NCI-H82 treated with DMSO at 0.1 percent for 48 hours (cell line): Measurements from ENCODE around the gene PLEKHS1.

Experiments used
- DNase-seq: peaks from one replicate; lab custom pipeline; 2025; ENCODE audit not compliant: unreplicated experiment; lab: John Stamatoyannopoulos, UW

Gene PLEKHS1

GRCh38 chr10:113751181-113751732 lies at the start of gene PLEKHS1:
TSS of gene PLEKHS1 (plus strand) at chr10:113751682. CDS start at chr10:113755278, 3,596 bp downstream.
- no peak for DNase-seq

DNA sequence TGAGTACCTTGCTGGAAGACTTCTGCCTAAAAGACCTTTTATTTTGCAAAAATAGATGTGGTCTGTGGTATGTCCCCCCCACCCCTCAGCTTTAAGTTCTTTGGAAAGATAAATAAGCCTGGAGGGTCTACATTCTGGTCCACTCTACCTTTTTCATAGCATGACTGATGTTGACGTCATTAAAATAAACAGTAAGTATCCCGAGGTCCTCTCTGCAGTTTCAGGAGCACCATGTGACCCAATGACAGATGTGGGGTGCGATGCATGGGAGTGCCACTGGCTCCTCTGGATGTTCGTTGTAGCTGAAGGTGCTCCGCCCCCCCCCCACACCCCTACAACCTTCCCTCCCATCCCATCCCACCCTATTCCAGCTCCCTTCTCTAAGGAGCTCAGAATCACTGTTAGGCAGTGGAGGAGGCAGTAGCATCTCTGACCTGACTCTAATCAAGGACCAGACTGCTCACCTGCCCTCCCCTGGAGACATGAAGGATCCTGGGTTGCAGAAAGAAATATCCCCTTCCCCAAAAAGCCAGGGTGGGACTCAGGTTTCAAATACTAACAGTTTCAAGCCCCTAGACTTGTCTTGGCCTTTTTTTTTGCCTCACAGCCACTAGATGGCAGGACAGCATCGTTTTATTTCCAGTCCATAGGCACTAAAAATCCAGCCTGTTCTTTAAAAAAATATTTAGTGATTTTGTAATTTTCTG lies 46.7 kb upstream of the PLEKHS1 start:
- no peak for DNase-seq

DNA sequence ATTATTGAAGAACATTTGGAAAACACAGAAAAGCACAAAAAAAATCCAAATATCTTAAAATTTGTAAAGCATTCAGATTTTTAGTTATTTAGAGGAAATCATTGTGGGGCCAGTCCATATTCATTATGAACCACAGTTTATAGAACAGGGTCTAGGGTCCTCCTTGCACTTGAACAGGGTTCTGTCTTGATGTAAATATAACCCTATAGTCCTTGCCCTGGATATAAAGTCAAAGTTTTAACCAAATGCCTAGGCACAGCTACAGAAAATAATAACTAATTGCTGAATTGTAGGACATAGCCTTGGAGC lies 46.2 kb upstream of the PLEKHS1 start:
- no peak for DNase-seq

GRCh38 chr10:113706623-113707022 lies 44.9 kb upstream of the PLEKHS1 start:
- DNase-seq: no peak

GRCh38 chr10:113708640-113709039 lies 42.8 kb upstream of the PLEKHS1 start:
- DNase-seq: no peak

- no peak for DNase-seq
Observed at GRCh38 chr10:113709221-113709838, 42.2 kb upstream of the PLEKHS1 start.

GRCh38 chr10:113711142-113711541 lies 40.3 kb upstream of the PLEKHS1 start:
- DNase-seq: no peak

DNA sequence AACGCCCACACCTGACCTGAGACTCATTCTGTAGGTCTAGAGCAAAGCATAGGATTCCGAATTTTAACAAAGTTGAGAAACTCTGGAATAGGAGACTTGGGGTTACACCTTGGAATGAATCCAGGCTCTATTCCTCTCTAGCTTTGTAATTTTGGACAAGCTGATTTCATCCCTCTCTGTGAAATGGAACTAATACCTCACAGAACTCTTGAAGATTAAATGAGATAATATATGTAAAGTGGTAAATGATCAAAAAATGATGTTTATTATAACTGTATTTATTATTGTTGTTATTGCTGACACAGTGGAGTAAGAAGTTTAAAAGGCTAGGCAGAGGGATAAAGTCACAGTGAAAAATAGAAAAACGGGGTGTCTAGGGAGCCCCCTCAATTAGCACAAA lies 39.5 kb upstream of the PLEKHS1 start:
- DNase-seq: no peak

DNA sequence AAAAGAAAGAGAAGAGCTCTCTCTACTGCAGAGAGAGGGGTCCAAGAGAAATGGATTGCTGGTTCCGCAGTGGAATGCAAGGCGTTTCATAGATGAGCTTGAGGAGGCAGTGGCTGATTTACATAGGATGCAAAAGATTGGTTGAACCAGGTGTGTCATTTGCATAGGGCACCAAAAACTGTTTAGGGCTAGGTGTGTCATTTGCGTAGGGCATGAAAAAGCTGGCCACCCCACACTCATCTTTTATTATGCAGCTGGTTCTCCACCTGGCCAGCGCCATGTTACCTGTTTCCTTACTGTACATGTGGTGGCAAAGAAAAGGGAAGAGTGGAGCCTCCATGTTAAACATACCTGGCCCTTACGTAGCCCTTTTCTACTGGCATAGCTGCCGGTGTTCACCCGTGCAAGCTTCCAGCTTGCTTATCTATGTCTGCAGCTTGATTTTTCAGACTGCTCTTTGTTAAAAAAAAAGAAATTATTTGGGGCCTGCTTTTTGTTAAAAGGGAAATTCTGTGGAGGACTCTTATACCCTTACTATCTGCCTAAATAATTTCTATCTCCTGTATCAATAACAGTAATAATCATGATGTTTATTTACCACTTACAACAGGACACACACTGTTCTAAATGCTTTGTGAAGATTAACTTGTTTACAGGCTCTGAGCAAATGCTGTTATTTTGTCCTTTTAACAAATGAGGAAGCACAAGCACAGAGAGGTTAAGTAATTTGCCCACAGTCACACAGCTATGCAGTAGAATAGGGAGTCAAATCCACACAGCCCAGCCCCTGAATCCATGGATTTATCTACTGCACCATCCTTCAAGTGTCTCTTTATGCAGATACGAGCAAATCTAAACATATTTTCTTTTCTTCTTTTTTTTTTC lies 38.5 kb upstream of the PLEKHS1 start:
- no peak for DNase-seq

GRCh38 chr10:113713640-113713982 lies 37.9 kb upstream of the PLEKHS1 start:
- no peak for DNase-seq

GRCh38 chr10:113716109-113716910 lies 35.2 kb upstream of the PLEKHS1 start:
- no peak for DNase-seq

DNA sequence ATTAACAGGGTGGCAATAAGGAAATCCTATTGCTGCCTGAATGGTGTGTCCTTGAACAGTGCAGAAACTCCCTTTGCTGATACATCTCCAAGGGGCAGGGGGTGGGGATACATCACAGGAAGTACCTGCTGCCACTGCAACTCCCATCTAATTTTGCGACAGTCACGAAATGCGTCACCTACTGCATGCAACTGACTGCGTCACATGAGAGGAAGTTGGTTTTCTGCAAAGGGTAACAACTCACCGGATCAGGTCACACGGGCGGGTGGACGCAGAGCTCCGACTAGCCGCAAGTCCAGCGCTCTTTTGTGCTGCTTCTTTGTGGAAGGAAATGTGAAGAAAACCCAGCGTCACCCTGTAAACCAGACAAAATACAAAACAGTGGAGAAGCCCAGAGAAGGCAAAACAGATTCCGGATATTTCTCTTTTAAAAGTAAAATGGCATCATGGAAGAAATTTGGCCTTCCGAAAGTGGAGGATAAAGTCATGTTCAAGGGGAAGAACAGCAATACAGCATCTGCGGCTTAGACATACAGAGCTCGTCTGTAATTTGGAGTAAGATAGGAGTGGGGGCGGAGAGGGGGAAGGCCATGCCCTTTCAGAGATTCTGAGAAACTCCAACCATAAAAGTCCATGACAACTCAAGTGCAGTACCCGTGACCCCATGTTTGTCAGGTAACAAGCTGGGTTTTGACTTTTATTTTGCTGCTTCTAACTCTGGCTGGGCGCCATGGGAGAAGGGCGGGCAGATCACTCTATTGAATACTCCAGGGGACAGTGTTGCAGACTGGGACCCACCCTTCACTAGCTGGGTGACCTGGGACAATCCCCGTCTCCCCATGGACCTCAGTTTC lies 32.3 kb upstream of the PLEKHS1 start:
- no peak for DNase-seq

DNA sequence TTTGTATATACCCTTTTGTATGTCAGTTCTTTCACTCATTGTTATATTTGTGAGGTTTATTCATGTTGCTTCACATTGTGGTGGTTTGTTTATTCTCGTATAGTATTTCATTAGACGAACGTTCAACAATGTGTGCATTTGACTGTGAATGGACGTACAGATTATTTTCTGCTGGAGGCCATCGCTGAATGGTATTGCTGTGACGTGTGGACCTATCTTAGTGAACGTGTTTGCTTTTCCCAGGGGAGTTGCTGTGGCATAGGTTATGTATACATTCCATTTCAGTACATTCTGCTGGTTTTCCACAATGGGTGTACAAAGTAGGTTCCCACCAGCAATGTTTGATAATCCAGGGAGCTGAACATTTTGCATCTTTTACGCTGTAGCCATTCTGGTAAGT lies 31.1 kb upstream of the PLEKHS1 start:
- DNase-seq: no peak

DNA sequence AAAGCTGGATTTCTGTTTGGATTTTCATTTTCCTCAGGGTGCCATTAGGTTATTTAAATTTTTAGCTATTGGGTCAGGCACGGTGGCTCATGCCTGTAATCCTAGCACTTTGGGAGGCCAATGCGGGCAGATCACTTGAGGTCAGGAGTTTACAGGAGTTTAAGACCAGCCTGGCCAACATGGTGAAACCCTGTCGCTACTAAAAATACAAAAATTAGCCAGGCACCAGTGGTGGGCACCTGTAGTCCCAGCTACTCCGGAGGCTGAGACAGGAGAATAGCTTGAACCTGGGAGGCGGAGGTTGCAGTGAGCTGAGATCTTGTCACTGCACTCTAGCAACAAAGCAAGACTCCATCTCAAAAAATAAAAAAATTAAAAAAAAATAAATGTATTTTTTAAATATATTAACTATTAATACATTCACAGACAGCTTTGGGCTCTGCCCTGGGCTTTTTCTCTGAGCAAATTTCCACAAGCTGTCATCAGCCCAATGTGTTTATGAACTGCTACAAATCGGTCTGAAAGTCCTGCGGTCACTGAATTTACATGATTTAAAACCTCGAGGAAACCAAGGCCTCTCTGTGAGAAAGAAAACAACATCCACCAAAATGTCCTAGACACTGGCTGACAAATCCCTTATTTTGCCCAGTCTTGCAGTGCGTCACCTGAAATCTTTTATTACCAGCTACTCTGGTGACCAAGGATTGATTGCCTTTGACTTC lies 19.2 kb upstream of the PLEKHS1 start:
- no peak for DNase-seq

DNA sequence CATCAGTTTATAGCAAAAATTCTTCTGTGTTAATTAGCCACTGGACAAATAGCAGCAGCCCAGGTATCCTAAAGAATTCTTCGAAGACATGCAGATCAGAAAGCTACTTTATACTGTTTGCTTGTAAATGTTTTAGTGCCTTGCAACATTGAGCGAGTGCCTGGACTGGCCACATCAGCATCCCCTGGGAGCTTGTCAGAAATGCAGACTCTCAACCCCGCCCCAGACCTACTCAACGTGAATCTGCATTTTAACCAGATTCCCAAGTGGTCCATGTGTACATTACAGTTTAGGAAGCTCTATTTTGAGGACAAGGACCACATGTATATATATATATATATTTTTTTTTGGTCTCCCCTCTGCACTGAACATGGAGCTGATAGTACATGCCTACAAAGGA lies 18.5 kb upstream of the PLEKHS1 start:
- no peak for DNase-seq

- no peak for DNase-seq
Observed at GRCh38 chr10:113733635-113734034, 17.8 kb upstream of the PLEKHS1 start.

- DNase-seq: no peak
Observed at GRCh38 chr10:113735913-113736312, 15.6 kb upstream of the PLEKHS1 start.

DNA sequence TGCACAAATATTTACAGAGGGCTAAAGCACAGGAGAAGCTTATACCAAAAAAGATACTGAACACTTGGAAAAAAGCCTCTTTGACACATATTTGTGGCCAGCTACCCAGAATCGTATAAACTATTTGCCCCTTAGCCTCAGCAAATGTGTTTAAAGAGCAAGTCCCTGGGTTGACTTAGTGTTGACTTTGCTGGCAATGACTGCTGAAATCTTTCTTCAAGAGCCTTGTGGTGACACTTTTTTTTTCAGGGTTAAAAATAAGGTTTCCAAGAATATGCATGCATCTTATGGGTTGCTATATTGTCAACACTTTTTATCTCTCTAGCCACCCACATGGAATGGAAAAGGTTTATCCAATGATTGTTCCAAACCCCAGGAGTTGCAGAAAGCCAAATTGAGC lies 14.9 kb upstream of the PLEKHS1 start:
- DNase-seq: no peak

DNA sequence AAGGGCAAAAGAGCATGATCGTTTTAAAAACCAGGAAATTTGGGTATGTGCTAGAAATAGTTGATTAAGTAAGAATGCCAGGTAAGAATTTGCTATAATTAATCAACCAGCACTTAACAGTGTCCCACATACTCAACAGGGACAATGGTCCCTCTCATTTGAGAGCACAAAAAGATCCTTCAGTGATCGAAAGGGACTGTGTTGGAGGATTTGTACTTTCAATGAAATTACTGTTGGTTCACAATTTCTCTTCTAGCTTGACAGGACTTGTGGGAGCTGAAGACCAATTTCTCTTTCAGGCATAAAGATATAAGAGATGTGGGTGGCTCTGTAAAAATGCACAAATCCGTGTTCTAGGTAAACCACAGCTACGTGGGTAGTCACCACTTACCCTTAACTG lies 12.5 kb upstream of the PLEKHS1 start:
- DNase-seq: no peak

DNA sequence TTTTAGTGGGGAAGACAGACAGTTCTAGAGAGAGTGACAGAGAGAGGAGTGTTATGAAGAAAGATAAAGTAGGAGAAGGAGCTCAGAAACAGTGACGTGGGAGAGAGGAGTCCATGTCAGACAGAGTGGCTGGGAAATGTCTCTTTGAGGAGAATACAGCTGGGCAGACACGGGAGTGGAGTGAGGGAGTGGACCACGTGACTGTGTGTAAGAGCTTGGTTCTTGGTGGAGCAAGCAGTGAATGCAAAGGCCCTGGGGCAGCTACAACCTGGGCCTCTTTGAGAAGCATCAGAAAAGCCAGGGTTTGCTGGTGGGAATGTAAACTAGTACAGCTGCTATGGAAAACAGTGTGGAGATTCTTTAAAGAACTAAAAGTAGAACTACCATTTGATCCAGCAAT lies 11.9 kb upstream of the PLEKHS1 start:
- DNase-seq: no peak
